HCEC 1CT (cell line): ENCODE measurements around the gene SP110.
A peak's percentile ranks its signal among the peaks of the same experiment; 100 is the strongest.
"Not testable (repeated sequence)": the region's sequence is repeated elsewhere in the genome, so short reads cannot be mapped to it uniquely, and the experiment has no call there.

Source experiments
- DNase-seq: peaks from one replicate; pipeline ENCODE4 v3.0.0-alpha.2; 2017

SP110 gene

DNA sequence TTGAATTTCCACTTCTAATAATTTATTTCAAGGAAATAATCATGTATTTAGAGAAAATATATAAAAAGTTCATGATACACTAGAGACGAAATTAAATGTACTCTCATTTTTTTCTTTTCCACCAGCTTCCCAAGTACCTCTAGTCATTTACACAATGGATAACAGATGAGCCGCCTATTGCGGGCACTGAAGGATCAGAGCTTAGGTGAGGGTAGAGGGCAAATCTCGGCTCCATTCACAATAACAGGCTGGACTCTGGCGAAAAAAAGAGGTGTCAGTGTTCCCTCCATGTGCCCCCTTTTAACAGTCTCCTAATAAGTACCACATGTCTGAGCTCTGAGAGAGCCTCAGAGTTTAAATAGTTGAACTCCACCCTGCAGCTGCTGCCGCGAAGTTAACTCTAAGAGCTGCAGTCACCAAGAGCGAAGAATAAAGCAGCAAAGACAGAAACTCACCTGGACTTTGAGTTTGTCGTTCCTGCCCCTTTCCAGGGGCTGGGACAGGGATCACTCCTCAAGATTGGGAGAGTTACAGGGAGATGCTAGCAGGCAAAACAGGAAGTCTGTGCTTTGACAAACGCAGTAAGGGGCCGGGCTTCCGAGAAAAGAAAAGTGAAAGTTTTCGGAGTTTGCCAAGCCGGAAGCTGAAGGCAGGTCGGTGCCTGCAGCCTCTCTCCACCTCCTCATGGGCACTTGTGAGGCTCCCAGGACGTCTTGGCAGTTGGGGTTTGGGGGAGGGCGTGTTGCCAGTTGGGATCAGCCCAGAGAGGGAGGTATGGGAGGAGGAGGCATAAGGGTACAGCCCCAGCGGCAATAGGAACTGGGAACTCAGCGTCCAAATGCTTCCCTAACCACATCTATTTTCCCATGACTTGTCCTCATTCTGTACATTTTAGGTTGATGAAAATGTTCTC lies at the start of gene SP110:
SP110 (minus strand) TSS at position 566 of the 913 bp plus-strand sequence. CDS start 3,057 bp downstream, outside the sequence.
- DNase-seq: peak; percentile 87

DNA sequence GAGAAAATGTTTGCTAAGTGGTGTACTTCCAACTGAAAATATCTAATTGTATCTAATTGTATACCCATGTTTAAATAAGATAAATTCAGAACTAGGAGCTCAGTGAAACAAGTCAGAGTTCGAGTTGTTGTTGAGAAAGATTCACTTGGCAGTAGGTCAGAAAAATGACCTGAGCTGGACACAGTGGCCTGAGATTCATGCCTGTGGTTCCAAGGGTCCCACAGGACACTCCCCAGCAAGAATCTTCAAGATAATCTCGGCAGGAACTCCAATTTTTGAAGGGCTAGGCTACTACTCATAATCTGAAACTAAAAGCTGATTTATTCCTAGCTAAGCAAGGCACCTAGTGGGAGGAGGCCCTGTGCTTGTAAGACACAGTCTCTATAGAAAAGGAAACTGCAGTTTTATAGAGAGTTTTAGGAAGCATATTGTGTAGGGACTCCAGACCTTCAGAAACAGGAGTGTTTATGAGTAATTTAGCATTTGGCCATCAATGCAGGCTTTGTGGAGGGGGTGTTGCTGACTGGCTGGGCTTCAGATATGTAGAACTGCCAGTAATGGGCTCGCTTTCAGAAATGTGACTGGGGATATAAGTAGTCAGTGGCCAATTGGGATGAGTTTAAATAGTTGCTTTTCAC lies 48.9 kb upstream of the SP110 start:
- DNase-seq: peak; percentile 5

DNA sequence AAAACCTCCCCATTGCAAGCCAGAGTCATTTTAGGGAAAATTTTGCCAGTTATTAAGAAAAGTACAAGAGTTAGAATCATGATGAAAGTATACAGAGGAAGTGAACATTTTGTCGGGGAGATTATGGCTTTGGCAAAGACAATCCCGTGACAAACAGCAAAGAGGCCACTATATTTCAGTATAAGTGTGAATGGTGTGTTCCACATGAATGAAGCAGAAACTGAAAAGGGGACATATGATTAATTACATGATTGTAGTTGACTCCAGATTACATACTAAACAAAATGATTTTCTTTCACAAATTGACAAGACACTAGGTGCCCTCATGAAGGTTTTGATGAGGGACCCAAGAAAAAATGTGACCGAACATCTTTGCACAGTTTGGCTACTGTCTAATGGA lies 47.8 kb upstream of the SP110 start:
- no peak for DNase-seq

DNA sequence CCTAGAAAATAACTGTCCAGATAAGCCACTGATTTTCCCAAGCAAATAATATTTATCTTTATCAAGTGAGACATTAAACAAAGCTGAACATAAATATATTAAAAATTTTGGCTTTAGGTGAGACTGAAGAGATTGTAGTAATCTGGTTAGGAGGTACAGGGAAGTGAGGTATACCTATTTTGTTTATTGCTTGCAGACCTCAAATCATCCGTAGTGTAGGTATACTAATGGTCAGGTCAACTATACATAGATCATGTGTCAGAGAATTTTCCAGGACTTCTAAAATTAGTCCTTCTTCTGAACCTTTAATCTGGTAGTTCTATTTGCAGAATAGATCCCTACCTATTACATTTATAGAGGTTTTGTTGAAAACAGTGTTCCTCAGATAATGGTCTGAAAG lies 47.3 kb upstream of the SP110 start:
- DNase-seq: no peak

DNA sequence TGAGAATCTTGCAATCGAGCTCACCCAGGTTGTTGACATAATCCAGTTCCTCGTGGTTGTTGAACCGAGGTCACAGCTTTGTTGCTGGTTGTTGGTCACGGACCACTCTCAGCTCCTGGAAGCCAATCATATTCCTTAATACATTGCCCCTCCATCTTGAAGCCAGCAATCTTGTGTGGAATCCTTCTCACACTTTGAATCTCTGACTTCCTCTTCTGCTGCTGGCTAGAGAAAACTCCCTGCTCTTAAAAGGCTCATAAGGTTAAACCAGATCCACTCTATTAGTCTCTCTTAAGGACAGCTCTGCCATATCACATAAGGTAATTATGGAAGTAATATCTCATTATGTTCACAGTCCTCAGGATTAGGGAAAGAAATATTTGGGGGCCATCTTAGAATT lies 46.9 kb upstream of the SP110 start:
- no peak for DNase-seq

DNA sequence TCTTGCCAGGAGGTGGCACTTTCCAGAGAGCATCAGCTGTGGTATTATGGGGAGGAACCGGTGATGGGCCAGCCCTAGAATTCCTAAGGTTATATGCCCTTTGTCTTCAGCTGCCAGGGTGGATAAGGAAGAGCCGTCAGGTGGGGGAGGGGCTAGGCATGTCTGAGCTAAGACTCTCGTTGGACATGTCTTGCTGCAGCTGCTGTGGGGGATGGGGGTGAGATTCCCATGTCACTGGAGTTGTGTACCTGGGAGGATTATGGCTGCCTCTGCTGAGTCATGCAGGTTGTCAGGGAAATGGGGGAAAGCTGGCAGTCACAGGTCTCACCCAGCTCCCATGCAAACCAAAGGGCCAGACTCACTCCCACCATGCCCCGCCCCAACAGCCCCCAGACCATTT lies 45.2 kb upstream of the SP110 start:
- not testable (repeated sequence) for DNase-seq

DNA sequence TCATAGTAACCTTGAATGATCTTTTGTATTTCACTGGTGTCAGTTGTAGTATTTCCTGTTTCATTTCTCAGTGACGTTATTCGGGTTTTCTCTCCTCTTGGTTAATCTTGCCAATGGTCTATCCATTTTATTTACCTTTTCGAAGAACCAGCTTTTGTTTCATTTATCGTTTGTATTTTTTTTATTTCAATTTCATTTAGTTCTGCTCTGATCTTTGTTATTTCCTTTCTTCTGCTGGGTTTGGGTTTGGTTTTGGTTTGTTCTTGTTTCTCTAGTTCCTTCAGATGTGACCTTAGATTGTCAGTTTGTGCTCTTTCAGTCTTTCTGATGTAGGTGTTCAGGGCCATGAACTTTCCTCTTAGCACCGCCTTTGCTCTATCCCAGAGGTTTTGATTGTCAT lies 42.5 kb upstream of the SP110 start:
- DNase-seq: no peak

DNA sequence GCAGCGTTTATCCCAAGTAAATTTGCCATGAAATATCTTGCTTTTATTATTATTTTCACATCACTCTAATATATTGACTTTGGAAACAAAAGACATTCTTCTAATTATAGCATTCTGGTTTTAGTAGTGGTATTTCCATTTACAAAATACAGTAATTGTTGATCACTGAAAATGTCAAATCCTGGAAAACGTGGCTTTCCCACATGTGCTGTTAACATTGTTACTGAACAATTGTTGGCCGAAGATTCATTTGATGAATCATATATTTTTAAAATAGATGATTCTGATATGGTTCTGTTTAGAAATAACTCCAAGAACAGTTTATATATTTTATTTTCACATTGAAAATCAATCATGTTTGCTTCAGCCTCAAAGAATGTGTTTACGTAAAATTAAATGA lies 38.7 kb upstream of the SP110 start:
- DNase-seq: no peak

DNA sequence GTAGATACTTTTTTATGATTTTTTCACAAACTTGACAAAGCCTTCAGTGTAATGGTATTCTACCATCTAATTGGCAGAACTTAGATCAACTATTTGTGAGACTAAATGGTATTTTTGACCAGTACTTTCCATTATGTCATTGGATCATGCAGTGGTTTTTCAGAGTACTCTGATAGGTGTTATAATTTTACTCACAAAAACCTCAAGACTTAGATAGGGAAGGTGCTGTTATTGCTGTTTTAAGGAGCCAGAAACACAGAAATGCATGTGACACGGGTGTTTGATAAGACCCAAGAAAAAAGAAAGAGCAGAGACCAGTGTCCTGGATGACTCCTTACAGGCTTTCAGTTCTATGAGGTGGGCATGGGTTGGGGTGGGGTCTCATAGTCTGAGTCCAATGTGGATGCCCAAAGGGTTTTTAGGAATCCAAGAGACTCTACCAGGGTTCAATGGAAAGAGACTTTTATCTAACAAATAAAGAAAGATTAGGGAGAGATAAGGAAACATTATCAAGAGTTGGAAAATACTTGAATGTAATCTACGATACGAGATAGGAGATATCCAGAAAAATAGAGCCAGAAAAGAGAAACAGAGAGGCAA lies 37.0 kb upstream of the SP110 start:
- no peak for DNase-seq

DNA sequence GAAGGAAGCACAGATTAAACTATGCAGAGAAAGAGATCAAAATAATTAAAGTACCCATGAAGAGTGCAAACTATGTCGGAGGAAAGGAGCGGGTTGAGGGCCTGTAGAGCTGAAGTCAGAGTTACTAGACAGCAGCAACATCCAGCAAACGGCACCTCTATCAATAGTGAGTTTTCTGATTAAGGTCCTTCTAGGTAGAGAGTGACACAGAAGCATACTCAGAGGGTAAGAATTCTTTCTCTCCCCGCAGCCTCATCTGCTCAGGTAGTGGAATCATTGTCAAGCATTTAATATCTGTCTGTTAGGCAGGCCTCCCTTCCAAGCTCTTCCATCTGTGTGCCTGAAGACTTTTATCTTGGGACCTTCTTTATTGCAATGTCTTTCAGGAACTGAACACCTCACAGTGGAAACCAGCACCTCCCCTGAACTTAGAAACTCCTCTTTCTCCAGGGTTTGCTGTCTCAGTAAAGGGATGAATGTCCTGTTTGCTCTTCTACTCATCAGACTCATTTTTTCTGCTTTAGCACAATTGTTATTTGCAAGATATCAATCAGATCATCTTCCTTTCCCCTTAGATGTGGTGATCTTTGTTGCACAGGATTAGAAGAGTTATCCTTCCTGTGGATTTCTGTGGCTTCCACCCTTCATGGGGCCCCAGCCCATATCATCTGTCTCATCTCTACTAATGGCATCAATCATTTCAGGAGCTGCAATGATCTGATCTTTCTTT lies 34.5 kb upstream of the SP110 start:
- no peak for DNase-seq

DNA sequence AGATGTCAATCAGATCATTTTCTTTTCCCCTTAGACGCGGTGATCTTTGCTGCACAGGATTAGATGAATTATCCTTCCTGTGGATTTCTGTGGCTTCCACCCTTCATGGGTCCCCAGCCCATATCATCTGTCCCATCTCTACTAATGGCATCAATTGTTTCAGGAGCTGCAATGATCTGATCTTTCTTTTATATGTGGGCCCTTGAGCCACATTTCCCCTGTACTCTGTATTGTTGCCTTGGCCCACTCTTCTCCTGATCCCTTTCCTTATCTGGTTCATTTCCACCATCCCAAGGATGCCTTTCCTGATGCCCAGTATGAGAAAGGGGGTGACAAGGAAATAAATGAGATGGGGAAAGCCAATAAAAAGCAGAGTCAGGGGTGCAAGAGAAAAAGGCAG lies 30.4 kb upstream of the SP110 start:
- no peak for DNase-seq

DNA sequence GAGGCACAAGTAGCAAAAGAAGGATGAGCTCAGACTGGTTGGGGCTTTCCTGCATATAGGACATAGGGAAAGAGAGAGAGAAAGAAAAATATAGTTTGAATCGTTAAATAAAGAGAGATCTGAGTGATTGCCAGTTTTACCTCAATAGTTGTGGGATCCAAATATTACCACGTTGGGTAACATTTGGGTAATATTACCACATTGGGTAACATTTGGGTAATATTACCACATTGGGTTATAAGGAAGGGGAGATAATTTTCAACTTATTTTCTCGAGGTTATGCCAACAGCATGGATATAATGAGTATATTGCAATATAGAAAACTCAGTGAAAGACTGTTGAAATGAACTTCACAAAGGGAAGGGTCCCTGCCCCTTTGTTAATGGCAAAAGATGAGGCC lies 26.4 kb upstream of the SP110 start:
- no peak for DNase-seq

DNA sequence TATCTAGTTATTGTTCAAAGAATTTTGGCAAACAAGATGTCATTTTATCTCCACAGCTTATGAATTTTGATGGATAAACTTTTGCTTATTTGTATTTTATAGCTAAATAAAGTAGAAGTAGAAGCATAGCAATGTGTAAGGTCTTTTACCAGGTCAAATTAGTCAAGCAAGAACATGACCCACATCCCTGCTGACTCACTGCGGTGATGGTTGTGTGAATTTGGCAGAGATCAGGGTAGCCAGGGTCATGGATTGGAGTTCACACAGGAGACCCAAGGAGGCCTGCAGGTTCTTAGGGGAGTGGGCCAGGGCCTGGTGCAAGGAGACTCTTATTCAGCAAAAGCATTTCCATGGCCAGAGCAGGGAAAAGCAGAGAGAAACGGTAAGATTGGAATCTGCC lies 24.4 kb upstream of the SP110 start:
- DNase-seq: peak; percentile 70

DNA sequence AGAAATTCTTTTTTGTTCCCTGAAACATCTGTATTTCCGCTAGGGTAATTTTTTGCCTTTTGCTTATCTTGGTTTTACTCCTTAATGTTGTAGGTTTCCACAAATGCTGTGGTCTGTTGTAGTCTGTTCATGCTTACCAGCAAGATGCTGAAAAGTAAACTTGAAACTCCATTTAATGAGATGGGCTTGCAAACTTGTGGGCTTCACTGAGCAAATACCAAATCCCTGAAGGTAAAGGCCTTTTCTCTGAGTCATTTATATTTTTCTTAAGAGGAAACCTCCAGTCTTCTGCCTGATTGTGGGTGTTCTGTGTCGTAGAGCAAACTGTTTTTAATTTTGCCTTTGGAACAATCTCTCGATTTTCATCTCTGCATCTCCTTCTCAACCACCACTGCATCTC lies 15.1 kb upstream of the SP110 start:
- no peak for DNase-seq

DNA sequence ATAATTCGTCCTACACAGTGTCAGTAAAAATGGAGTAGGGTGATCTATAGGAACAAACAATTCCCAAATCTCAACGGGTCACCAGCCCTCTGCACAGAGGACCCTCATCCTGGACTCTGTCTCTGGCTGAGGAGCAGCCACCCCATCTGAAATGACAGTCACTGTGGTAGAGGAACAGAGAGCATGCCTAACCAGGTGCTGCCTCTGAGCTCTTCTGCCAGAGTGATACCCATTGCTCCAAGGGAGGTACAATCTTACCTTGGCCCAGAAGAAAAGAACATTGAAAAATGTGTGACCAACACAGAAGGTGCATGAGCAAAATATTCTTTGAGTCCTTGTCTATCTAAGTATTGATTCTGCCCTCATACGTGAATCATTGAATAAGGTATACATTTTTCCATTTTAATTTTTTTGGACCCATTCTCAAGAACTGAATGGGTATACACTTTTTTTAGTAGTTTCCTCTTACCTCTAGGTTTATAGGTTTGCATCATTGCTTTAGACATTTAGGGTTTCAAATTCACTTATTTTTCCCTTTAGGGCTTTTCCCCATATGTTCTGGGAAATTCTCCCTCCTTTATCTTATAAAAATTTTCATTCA lies 14.4 kb upstream of the SP110 start:
- no peak for DNase-seq

DNA sequence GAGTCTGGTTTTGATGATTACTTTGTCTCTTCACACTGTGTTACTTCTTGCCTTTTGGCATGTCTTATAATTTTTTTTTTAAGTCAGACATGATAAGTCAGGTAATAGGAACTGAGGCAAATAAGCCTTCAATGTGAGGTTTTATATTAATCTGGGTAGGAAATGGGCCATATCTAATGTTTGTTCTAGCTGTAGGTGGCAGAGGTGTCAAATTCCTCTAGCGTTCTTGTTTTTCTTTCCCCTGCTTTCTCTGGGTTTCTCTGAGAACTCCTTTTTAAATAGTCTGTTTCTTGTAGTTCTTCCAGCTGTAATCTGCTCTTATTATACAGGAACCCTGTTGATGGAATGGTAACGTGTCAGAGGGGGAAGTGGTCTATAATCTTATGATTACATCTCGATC lies 11.5 kb upstream of the SP110 start:
- no peak for DNase-seq

DNA sequence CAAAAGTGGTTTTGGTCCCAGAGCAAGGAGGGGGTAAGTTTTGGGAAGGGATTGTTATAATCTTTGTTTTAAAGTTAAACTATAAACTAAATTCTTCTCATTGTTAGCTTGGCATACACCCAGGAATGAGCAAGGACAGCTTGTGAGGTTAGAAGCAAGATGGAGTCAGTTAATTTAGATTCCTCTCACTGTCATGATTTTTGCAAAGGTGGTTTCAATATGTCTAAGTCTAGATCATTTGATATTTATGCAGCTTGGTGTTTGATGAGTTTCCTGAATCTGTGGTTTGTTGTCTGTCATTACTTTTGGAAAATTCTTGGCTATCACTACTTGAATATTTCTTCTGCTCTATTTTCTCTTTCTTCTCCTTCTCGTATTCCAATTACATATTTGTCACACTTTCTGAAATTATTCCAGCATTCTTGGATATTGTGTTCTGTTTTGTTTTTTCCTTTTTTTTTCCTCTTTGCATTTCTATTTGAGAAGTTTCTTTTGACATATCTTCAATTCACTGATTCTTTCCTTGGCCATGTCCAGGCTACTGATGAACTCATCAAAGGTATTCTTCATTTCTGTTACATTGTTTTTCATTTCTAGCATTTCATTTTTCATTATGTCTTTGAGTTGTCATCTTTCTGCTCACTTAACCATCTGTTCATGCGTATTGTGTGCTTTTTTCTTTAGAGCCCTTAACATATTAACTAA lies 10.9 kb upstream of the SP110 start:
- DNase-seq: no peak

DNA sequence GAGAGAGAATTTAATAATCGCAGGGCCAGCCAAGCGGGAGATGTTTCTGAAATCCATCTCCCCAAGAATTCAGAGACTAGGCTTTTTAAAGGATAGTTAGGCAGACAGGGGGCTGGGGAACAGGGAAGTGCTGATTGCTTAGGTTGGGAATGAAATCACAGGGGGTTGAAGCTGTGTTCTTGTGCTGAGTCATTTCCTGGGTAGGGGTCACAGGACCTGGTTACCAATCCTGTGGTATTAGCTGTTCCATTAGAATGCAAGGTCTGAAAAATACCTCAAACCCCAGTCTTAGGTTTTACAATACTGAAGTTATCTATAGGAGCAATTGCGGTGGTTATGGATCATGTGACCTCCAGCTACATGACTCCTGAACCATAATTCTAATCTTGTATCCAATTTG lies 10.3 kb upstream of the SP110 start:
- peak; percentile 91 for DNase-seq

DNA sequence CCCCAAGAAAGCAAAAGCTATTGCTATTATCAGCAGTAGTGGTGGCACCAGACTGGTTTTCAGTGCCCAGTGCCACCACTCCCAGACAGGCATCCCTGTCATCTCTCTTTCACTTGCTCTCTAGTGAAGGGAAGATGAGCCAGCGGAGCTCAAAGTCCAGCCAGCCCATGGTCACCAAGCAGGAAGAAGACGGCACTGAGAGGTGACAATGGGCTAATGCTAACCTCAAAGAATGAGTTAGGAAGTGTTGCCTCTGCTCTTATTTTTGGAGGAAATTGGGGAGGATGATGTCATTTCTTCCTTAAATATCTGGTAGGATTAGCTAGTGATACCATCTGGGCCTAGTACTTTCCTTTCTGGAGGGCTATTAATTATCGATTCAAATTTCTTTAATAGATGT lies 7.4 kb upstream of the SP110 start:
- no peak for DNase-seq

DNA sequence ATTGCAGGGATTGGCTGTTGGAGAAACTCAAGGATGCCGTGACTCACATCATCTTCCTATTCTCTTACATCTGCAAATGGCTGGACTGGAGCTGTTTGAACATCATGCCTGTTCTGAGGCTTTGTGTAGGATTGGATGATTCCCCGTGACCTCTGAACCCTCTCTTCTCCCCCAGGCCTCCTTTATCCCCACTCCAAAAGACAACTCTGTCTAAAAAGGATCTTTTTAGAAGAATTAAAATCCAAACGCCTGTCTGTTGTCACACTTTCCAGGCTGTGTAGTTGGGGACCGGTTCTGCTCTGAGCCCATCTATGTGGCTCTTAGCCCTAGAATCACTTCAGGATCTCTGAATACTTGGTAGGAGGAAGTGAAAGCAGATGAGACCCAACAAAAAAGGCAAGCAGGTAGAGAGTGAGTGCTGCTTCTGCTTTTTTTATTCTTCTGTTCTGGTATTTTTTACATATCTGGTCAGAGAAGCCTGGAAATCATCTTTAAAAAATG lies 6.3 kb upstream of the SP110 start:
- DNase-seq: no peak

DNA sequence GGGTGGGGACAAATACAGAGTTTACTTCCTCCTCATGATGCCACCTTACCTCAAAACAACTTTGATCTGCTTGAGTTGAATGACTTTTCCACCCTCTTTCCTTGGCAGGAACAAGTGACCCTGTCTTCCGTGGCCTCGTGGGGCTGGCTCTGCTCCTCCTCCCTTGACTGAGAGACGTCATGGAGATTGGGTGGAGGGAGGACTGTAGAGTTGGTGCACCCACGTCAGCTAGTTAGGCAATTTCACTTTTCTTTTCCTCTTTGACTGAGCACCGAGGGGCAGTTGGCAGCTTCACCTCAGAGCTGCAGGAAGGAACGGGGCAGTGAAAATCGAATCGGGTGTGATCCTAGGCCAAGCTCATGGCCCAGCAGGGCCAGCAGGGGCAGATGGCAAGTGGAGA lies 5.7 kb upstream of the SP110 start, which contains the start of gene SP140:
SP140 (plus strand) TSS at position 251 of the 400 bp plus-strand sequence; CDS start at position 360, 109 bp downstream.
- no peak for DNase-seq

DNA sequence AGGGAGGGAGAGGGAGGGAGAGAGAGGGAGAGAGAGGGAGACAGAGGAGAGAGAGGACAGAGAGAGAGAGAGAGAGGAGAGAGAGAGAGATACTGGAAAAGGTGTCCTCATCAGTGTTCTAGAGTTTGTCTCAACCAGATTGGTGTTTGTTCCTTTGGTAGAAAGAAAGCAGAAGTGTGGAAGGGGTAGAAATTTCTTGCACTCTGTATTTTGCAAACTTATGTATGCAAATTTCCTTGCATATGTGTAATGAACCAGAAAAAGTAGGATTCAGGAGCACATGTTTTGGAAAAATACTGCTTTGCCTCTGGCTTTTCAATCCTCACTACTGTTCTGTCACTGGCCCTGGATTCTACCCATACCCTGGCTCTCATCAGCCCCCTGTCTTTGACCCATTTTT lies 4.7 kb upstream of the SP110 start:
- DNase-seq: no peak
